GM12878 (cell line): ENCODE results near the gene METAP1D. TPM values are rescaled to one million over a fixed set of nuclear protein-coding genes. Genes with fewer than 3 reads are reported as not detected.

Experiments used
- BHLHE40 ChIP-seq, 2 experiments: fragments of 450-650 bp in 1 of 2; IDR thresholded peaks; 2 replicates each; pipeline ENCODE4 v1.6.1; 2011 to 2017; ENCODE audit warnings: low read depth in 2 of 2, borderline replicate concordance in 1 of 2, improper control_type of control experiment in 1 of 2, low read length in 1 of 2, mild to moderate bottlenecking in 1 of 2
- CHD1 ChIP-seq: IDR thresholded peaks from 2 replicates; pipeline ENCODE4 v1.6.1; 2012; ENCODE audit warnings: low read depth, low read length, improper control_type of control experiment
- CREB1 ChIP-seq: IDR thresholded peaks from 2 replicates; pipeline ENCODE4 v1.6.1; 2012; ENCODE audit warnings: low read depth, mild to moderate bottlenecking, inconsistent platforms
- ELK1 ChIP-seq: IDR thresholded peaks from 2 replicates; pipeline ENCODE4 v1.6.1; 2012; ENCODE audit warnings: low read depth, low read length, improper control_type of control experiment
- HSF1 ChIP-seq: fragments of 150-350 bp; IDR thresholded peaks from 2 replicates; pipeline ENCODE4 v1.6.1; 2014; ENCODE audit warnings: mild to moderate bottlenecking, low read depth, low read length
- MTA3 ChIP-seq: IDR thresholded peaks from 2 replicates; pipeline ENCODE4 v1.6.1; 2012; ENCODE audit warnings: low read length, inconsistent platforms, borderline replicate concordance
- NFYA ChIP-seq: IDR thresholded peaks from 2 replicates; pipeline ENCODE4 v1.6.1; 2011; ENCODE audit warnings: low read depth, mild to moderate bottlenecking, low read length, improper control_type of control experiment, borderline replicate concordance
- PAX5 ChIP-seq: IDR thresholded peaks from 2 replicates; pipeline ENCODE4 v1.6.1; 2011; ENCODE audit warnings: low read depth, low read length, borderline replicate concordance
- POLR2A ChIP-seq: IDR thresholded peaks from 2 replicates; pipeline ENCODE4 v1.6.1; 2011; ENCODE audit warnings: low read depth, mild to moderate bottlenecking, low read length
- SMAD1 ChIP-seq: fragments of 450-650 bp; IDR thresholded peaks from 2 replicates; pipeline ENCODE4 v1.6.1; 2018; ENCODE audit warnings: mild to moderate bottlenecking, low read depth; ENCODE audit not compliant: partially characterized antibody
- SREBF1 ChIP-seq: IDR thresholded peaks from 2 replicates; pipeline ENCODE4 v1.6.1; 2012; ENCODE audit warnings: mild to moderate bottlenecking, low read length
- SRF ChIP-seq, 2 experiments: IDR thresholded peaks; 2 replicates each; pipeline ENCODE4 v1.6.1; 2011; ENCODE audit warnings: low read depth in 2 of 2, low read length in 2 of 2, mild to moderate bottlenecking in 1 of 2, moderate library complexity in 1 of 2
- TARDBP ChIP-seq: IDR thresholded peaks from 2 replicates; pipeline ENCODE4 v1.6.1; 2016; ENCODE audit warnings: borderline replicate concordance
- ZBTB11 ChIP-seq: fragments of 450-650 bp; formaldehyde crosslinking; IDR thresholded peaks from 2 replicates; pipeline ENCODE4 v1.5.0; 2022; ENCODE audit warnings: mild to moderate bottlenecking, missing genetic modification characterization
- ZNF24 ChIP-seq: fragments of 450-650 bp; IDR thresholded peaks from 2 replicates; pipeline ENCODE4 v1.6.1; 2017; ENCODE audit warnings: antibody characterized with exemption, mild to moderate bottlenecking
- polyA plus RNA-seq, 11 experiments: library from polyadenylated mRNA; depleted of rRNA in 4 of 11; unstranded in 6 of 11; stranded (reverse) in 5 of 11; fragments of >200 nt; fragmentation: Nextera tagmentation in 4 of 11; fragmentation: Illumina TruSeq in 1 of 11; extraction: Ambion mirVana in 4 of 11; extraction: Trizol in 1 of 11; gene quantifications; 1 replicate in 1 of 11; 2 replicates in 10 of 11; pipeline versions ENCODE4 v1.2.1 to v1.2.3, GENCODE V29; 2011 to 2016; ENCODE audit warnings: inconsistent platforms in 2 of 11, missing spikeins in 2 of 11, low read depth in 1 of 11
- total RNA-seq, 4 experiments: library from RNA; depleted of rRNA in 3 of 4; stranded (reverse); fragments of >200 nt in 3 of 4; fragmentation: Illumina TruSeq in 1 of 4; extraction: Trizol in 1 of 4; gene quantifications; 2 replicates each; pipeline versions ENCODE4 v1.2.1 to v1.2.3, GENCODE V29; 2013 to 2021
- TF ChIP-seq, protein P1 (sequence below): fragments of 450-650 bp; IDR thresholded peaks from 2 replicates; pipeline ENCODE4 v1.6.1; 2016; ENCODE audit warnings: mild to moderate bottlenecking, moderate library complexity, borderline replicate concordance

METAP1D gene
- total and polyA plus RNA-seq, 10 of the 15 experiments (the other 5 are each of a cell fraction or from before 2014, with no cell fraction given), result 4.5 to 12.1 (median 7.8) TPM

DNA sequence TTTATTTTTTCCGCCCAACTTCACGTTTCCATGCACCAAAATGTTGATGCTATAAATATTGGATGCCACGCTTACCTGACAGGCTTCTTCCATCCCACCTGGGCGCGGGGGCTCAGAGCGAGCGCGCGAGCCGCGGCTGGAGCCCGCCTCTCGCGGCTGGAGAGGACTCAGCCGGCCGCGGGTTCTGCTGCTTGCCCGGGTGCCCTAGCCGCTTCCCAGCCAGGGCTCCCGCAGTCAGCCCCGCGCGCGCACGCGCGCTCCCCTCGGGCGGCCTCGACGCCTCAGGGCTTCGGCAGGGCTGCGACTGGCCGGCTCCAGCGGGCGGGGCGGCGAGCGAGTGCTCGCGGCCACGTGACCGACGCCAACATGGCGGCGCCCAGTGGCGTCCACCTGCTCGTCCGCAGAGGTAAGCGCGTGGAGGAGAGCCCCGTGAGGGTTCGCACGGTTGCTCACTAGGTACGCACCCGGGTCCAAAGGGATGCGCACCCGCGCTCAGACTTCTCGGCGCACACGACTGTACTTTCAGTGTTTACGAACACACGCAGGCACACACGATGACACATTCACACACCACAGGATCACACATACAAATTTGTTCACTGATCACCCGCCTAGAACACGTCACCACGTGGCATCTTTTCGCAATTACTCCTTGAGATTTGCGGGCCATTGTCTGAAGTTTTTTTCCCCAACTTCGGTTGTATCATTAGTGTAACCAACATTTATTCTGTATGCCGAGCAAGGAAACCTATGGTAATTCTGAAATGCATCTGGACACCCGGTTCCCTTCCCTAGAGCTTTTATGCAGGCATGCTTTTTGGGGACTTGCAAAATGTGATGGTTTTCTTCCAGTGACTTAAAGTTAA, at the start of gene METAP1D (continued):
- TF ChIP-seq HSF1, result no peak
- no peak for TF ChIP-seq CHD1
- TF ChIP-seq POLR2A, result peak; percentile 98
- no peak for TF ChIP-seq SRF (IDR thresholded peaks at IDR 0.05; ENCODE audit: low read depth in 2 of 2, low read length in 2 of 2)
- TF ChIP-seq ELK1, result no peak
- TF ChIP-seq PAX5, result no peak
- peak; percentile 60 to 89 for TF ChIP-seq BHLHE40 (IDR thresholded peaks at IDR 0.05; ENCODE audit: borderline replicate concordance in 1 of 2, low read depth in 2 of 2, low read length in 1 of 2)
- 0 out of 2 replicates have a peak, but pooled peaks have one; percentile 21 for TF ChIP-seq CREB1
- no peak for TF ChIP-seq NFYA
- TF ChIP-seq MTA3, result peak; percentile 60; the same call in 1 of the 2 replicates
- TF ChIP-seq, protein P1, sequence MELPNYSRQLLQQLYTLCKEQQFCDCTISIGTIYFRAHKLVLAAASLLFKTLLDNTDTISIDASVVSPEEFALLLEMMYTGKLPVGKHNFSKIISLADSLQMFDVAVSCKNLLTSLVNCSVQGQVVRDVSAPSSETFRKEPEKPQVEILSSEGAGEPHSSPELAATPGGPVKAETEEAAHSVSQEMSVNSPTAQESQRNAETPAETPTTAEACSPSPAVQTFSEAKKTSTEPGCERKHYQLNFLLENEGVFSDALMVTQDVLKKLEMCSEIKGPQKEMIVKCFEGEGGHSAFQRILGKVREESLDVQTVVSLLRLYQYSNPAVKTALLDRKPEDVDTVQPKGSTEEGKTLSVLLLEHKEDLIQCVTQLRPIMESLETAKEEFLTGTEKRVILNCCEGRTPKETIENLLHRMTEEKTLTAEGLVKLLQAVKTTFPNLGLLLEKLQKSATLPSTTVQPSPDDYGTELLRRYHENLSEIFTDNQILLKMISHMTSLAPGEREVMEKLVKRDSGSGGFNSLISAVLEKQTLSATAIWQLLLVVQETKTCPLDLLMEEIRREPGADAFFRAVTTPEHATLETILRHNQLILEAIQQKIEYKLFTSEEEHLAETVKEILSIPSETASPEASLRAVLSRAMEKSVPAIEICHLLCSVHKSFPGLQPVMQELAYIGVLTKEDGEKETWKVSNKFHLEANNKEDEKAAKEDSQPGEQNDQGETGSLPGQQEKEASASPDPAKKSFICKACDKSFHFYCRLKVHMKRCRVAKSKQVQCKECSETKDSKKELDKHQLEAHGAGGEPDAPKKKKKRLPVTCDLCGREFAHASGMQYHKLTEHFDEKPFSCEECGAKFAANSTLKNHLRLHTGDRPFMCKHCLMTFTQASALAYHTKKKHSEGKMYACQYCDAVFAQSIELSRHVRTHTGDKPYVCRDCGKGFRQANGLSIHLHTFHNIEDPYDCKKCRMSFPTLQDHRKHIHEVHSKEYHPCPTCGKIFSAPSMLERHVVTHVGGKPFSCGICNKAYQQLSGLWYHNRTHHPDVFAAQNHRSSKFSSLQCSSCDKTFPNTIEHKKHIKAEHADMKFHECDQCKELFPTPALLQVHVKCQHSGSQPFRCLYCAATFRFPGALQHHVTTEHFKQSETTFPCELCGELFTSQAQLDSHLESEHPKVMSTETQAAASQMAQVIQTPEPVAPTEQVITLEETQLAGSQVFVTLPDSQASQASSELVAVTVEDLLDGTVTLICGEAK, result no peak
- no peak for TF ChIP-seq ZNF24
- TF ChIP-seq SMAD1, result no peak
- TF ChIP-seq TARDBP, result no peak
- TF ChIP-seq ZBTB11 (CRISPR knock-in tag), result no peak
- TF ChIP-seq SREBF1, result no peak
